Measurements from ENCODE around the gene ADAMTSL1. TPM values are rescaled to one million over a fixed set of nuclear protein-coding genes. Genes with fewer than 3 reads are reported as not detected.

The ADAMTSL1 gene
- total RNA-seq, 1 experiment from 2014 or later, result 1.2 TPM

GRCh38 chr9:18778147-18778546 is 304.2 kb downstream of the ADAMTSL1 start:
- Histone ChIP-seq H3K27me3 (ENCODE audit: insufficient read depth, low read length) (no peaks in the 10 kb centered on the region), H3K27ac (ENCODE audit: insufficient read length, low read depth, low read length) (no peak overlapping the region), H3K23ac (ENCODE audit: insufficient read length, low read depth, low read length) (no peak overlapping the region), H3K56ac (ENCODE audit: insufficient read length, low read depth, low read length) (no peak overlapping the region), H2AFZ (ENCODE audit: low read length) (no peak overlapping the region), H3K4me2 (ENCODE audit: insufficient read depth, insufficient read length, low read length) (no peak overlapping the region), H3K9me3 (ENCODE audit: control insufficient read depth, low read depth, low read length) (no peaks in the 10 kb centered on the region), H2BK12ac (ENCODE audit: insufficient read length, low read depth, low read length) (no peak overlapping the region), H3K9ac (ENCODE audit: extremely low read depth, insufficient read length, low read length) (no peak overlapping the region), H2BK20ac (ENCODE audit: low read depth, low read length, poor library complexity, severe bottlenecking) (no peak overlapping the region), H3K79me2 (ENCODE audit: insufficient read depth, low read length) (no peaks in the 10 kb centered on the region), H4K20me1 (ENCODE audit: control insufficient read depth, insufficient read depth, insufficient read length) (no peaks in the 10 kb centered on the region), H3K4ac (ENCODE audit: low read depth, low read length) (no peak overlapping the region), H3K18ac (ENCODE audit: insufficient read length, low read depth, low read length) (no peak overlapping the region), H3K79me1 (ENCODE audit: insufficient read depth, low read depth, low read length, poor library complexity, severe bottlenecking) (no peaks in the 10 kb centered on the region), H2BK15ac (ENCODE audit: low read depth, low read length) (no peak overlapping the region), H2BK5ac (ENCODE audit: insufficient read length, low read length) (no peak overlapping the region), H2AK5ac (ENCODE audit: insufficient read length, low read length) (no peak overlapping the region), H3K4me1 (ENCODE audit: insufficient read depth, low read length) (peaks cover 2% of the 10 kb centered on the region; the same call in 1 of the 2 replicates), H4K8ac (replicated peaks; ENCODE audit: insufficient read length, low read depth, low read length) (no peak overlapping the region), H4K91ac (ENCODE audit: insufficient read length, low read depth, low read length) (no peak overlapping the region), H3T11ph (ENCODE audit: low read length) (no peak overlapping the region), H3K14ac (ENCODE audit: insufficient read depth, low read length) (no peak overlapping the region), H2BK120ac (ENCODE audit: low read depth, low read length, poor library complexity, severe bottlenecking) (no peak overlapping the region), H4K5ac (ENCODE audit: insufficient read length, low read depth, low read length) (no peak overlapping the region), H3K23me2 (ENCODE audit: insufficient read length, low read depth, low read length, poor library complexity, severe bottlenecking) (no peaks in the 10 kb centered on the region)
- Mint-ChIP-seq H3K27ac (no peak overlapping the region), H3K27me3 (ENCODE audit: low read depth) (peaks cover 2% of the 10 kb centered on the region; the same call in 1 of the 2 replicates), H3K4me1 (peaks cover 0 to 2% of the 10 kb centered on the region in 2 experiments; a peak in 2 of 4 replicates), H3K4me3 (no peak overlapping the region), H3K36me3 (ENCODE audit: insufficient read depth in 1 of 3, low read depth in 3 of 3) (0 out of 7 replicates have a peak, but pooled peaks cover 0 to 4% (median 0%) of the 10 kb centered on the region in 3 experiments), H3K9me3 (no peaks in the 10 kb centered on the region)
- no peak for TF ChIP-seq CTCF (conservative IDR thresholded peaks at IDR 0.05)
- WGBS (ENCODE audit: extremely low coverage, insufficient read length, low lambda C conversion rate), result no CpG with 5 or more reads among the region's 2 CpGs
- no peak for DNase-seq

Measured in H9 (cell line).